Measurements from ENCODE around the gene VWA8.

Gene VWA8

DNA sequence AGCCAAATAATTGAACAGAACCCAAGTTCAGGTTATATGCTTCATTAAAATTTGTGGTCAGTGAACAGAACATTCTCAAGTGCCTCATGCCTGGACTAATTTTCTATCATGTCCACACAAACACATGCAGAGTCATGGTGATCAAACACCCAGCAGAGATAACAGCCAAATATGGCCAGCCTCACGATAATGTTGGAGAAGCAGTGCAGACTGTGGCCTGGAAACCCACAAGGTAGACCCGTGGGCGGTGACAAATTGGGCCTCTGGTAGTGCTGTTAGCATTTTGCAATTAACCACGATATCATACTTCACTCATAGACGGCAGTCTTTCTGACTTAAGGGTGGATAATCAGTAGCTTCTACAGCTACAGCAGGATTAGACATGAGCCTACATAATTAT, 35.0 kb upstream of the VWA8 start:
- no peak overlapping the region for H3K4me3 ChIP-seq (ENCODE audit: control insufficient read depth in 1 of 7, extremely low read depth in 1 of 7, insufficient read depth in 4 of 7, low read depth in 2 of 7, low read length in 6 of 7)
- CTCF ChIA-PET, result no interaction called here
- WGBS (ENCODE audit: insufficient coverage), result 5% methylated on average over 5 of the region's 5 CpGs
- no peaks in the 10 kb centered on the region for H3K36me3 ChIP-seq (ENCODE audit: control insufficient read depth in 4 of 4, insufficient read depth in 4 of 4, low read length in 3 of 4)
- DNase-seq, result peak; percentile 36 to 90 (median 80)
- peaks cover 0 to 6% (median 2%) of the 10 kb centered on the region in 4 experiments for H3K4me1 ChIP-seq (ENCODE audit: control extremely low read depth in 1 of 4, control insufficient read depth in 4 of 4, insufficient read depth in 4 of 4, low read length in 3 of 4)
- H3K9me3 ChIP-seq (ENCODE audit: control extremely low read depth in 1 of 5, control insufficient read depth in 4 of 5, insufficient read depth in 2 of 5, low read depth in 1 of 5, low read length in 4 of 5), result no peaks in the 10 kb centered on the region
- POLR2A ChIA-PET, result no interaction called here
- H3K27me3 ChIP-seq (replicated peaks in 2 of 5; ENCODE audit: control insufficient read depth in 4 of 5, insufficient read depth in 5 of 5, low read length in 4 of 5), result no peaks in the 10 kb centered on the region
- H3K27ac ChIP-seq (ENCODE audit: insufficient read depth in 1 of 2, low read depth in 1 of 2, low read length in 2 of 2, poor library complexity in 1 of 2, severe bottlenecking in 2 of 2), result no peak overlapping the region

GRCh38 chr13:41995336-41995735, 34.4 kb upstream of the VWA8 start:
- DNase-seq, result no peak
- peaks cover 0 to 6% (median 2%) of the 10 kb centered on the region in 4 experiments for H3K4me1 ChIP-seq (ENCODE audit: control extremely low read depth in 1 of 4, control insufficient read depth in 4 of 4, insufficient read depth in 4 of 4, low read length in 3 of 4)
- no peak overlapping the region for H3K27ac ChIP-seq (ENCODE audit: insufficient read depth in 1 of 2, low read depth in 1 of 2, low read length in 2 of 2, poor library complexity in 1 of 2, severe bottlenecking in 2 of 2)
- ChIA-PET CTCF (no interaction called here), POLR2A (no interaction called here)
- no peaks in the 10 kb centered on the region for H3K9me3 ChIP-seq (ENCODE audit: control extremely low read depth in 1 of 5, control insufficient read depth in 4 of 5, insufficient read depth in 2 of 5, low read depth in 1 of 5, low read length in 4 of 5)
- H3K27me3 ChIP-seq (replicated peaks in 2 of 5; ENCODE audit: control insufficient read depth in 4 of 5, insufficient read depth in 5 of 5, low read length in 4 of 5), result no peaks in the 10 kb centered on the region
- no peak overlapping the region for H3K4me3 ChIP-seq (ENCODE audit: control insufficient read depth in 1 of 7, extremely low read depth in 1 of 7, insufficient read depth in 4 of 7, low read depth in 2 of 7, low read length in 6 of 7)
- WGBS (ENCODE audit: insufficient coverage), result 95% methylated on average over 3 of the region's 4 CpGs
- H3K36me3 ChIP-seq (ENCODE audit: control insufficient read depth in 4 of 4, insufficient read depth in 4 of 4, low read length in 3 of 4), result no peaks in the 10 kb centered on the region

DNA sequence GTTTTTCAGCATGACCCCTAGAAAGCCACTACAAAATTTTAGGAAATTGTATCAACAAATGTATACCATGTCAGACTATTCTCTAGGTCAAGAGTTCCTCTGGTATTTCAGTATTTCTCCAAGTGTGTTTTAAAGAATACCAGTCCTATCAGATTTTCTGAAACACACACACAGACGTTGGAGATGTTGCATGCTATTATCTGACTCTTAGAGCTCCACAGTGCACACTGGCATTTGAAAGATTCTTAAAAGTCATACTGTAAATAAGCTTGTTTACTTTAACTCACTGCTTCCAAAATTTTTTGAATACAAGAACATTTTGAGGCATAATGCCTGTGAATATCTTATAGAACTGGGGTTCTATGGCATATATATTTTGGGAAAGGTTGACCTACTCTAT, 33.8 kb upstream of the VWA8 start:
- ChIA-PET POLR2A (no interaction called here), CTCF (no interaction called here)
- H3K27me3 ChIP-seq (replicated peaks in 2 of 5; ENCODE audit: control insufficient read depth in 4 of 5, insufficient read depth in 5 of 5, low read length in 4 of 5), result no peaks in the 10 kb centered on the region
- H3K4me3 ChIP-seq (ENCODE audit: control insufficient read depth in 1 of 7, extremely low read depth in 1 of 7, insufficient read depth in 4 of 7, low read depth in 2 of 7, low read length in 6 of 7), result no peak overlapping the region
- WGBS (ENCODE audit: insufficient coverage), result no CpG with 5 or more reads among the region's 1 CpG
- H3K9me3 ChIP-seq (ENCODE audit: control extremely low read depth in 1 of 5, control insufficient read depth in 4 of 5, insufficient read depth in 2 of 5, low read depth in 1 of 5, low read length in 4 of 5), result no peaks in the 10 kb centered on the region
- peaks cover 0 to 6% (median 2%) of the 10 kb centered on the region in 4 experiments for H3K4me1 ChIP-seq (ENCODE audit: control extremely low read depth in 1 of 4, control insufficient read depth in 4 of 4, insufficient read depth in 4 of 4, low read length in 3 of 4)
- H3K27ac ChIP-seq (ENCODE audit: insufficient read depth in 1 of 2, low read depth in 1 of 2, low read length in 2 of 2, poor library complexity in 1 of 2, severe bottlenecking in 2 of 2), result no peak overlapping the region
- DNase-seq, result no peak
- H3K36me3 ChIP-seq (ENCODE audit: control insufficient read depth in 4 of 4, insufficient read depth in 4 of 4, low read length in 3 of 4), result no peaks in the 10 kb centered on the region

DNA sequence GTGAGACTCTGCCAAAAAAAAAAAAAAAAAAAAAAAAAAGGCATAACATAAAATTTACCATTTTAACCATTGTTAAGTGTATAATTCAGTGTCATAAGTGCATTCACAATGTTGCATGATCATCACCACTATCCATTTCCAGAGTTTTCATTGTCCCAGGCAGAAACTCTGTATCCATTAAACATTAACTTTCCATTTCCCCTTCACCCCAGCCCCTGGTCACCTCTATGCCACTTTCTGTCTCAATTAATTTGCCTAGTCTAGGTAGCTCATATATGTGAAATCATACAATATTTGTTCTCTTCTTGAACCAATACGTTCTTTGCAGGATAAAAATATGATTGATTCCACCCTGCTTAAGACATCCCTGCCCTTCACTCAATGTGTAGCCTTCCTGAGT, 31.0 kb upstream of the VWA8 start:
- CTCF ChIA-PET, result no interaction called here
- peaks cover 0 to 6% (median 2%) of the 10 kb centered on the region in 4 experiments for H3K4me1 ChIP-seq (ENCODE audit: control extremely low read depth in 1 of 4, control insufficient read depth in 4 of 4, insufficient read depth in 4 of 4, low read length in 3 of 4)
- no peaks in the 10 kb centered on the region for H3K36me3 ChIP-seq (ENCODE audit: control insufficient read depth in 4 of 4, insufficient read depth in 4 of 4, low read length in 3 of 4)
- H3K27me3 ChIP-seq (replicated peaks in 2 of 5; ENCODE audit: control insufficient read depth in 4 of 5, insufficient read depth in 5 of 5, low read length in 4 of 5), result no peaks in the 10 kb centered on the region
- no peak for DNase-seq
- no peak overlapping the region for H3K4me3 ChIP-seq (ENCODE audit: control insufficient read depth in 1 of 7, extremely low read depth in 1 of 7, insufficient read depth in 4 of 7, low read depth in 2 of 7, low read length in 6 of 7)
- POLR2A ChIA-PET, result no interaction called here
- H3K9me3 ChIP-seq (ENCODE audit: control extremely low read depth in 1 of 5, control insufficient read depth in 4 of 5, insufficient read depth in 2 of 5, low read depth in 1 of 5, low read length in 4 of 5), result no peaks in the 10 kb centered on the region
- H3K27ac ChIP-seq (ENCODE audit: insufficient read depth in 1 of 2, low read depth in 1 of 2, low read length in 2 of 2, poor library complexity in 1 of 2, severe bottlenecking in 2 of 2), result no peak overlapping the region
- 100% methylated on average over 1 of the region's 1 CpG for WGBS (ENCODE audit: insufficient coverage)

GRCh38 chr13:41988244-41988643, 27.3 kb upstream of the VWA8 start:
- ChIA-PET POLR2A (no interaction called here), CTCF (no interaction called here)
- no peaks in the 10 kb centered on the region for H3K9me3 ChIP-seq (ENCODE audit: control extremely low read depth in 1 of 5, control insufficient read depth in 4 of 5, insufficient read depth in 2 of 5, low read depth in 1 of 5, low read length in 4 of 5)
- H3K4me3 ChIP-seq (ENCODE audit: control insufficient read depth in 1 of 7, extremely low read depth in 1 of 7, insufficient read depth in 4 of 7, low read depth in 2 of 7, low read length in 6 of 7), result no peak overlapping the region
- H3K27me3 ChIP-seq (replicated peaks in 2 of 5; ENCODE audit: control insufficient read depth in 4 of 5, insufficient read depth in 5 of 5, low read length in 4 of 5), result no peaks in the 10 kb centered on the region
- H3K36me3 ChIP-seq (ENCODE audit: control insufficient read depth in 4 of 4, insufficient read depth in 4 of 4, low read length in 3 of 4), result no peaks in the 10 kb centered on the region
- peaks cover 0 to 3% (median 0%) of the 10 kb centered on the region in 4 experiments for H3K4me1 ChIP-seq (ENCODE audit: control extremely low read depth in 1 of 4, control insufficient read depth in 4 of 4, insufficient read depth in 4 of 4, low read length in 3 of 4)
- no peak overlapping the region for H3K27ac ChIP-seq (ENCODE audit: insufficient read depth in 1 of 2, low read depth in 1 of 2, low read length in 2 of 2, poor library complexity in 1 of 2, severe bottlenecking in 2 of 2)
- DNase-seq, result no peak

GRCh38 chr13:41985788-41986508, 25.0 kb upstream of the VWA8 start:
- POLR2A ChIA-PET, result no interaction called here
- Histone ChIP-seq H3K9me3 (ENCODE audit: control extremely low read depth in 1 of 5, control insufficient read depth in 4 of 5, insufficient read depth in 2 of 5, low read depth in 1 of 5, low read length in 4 of 5) (peaks cover 0 to 1% (median 0%) of the 10 kb centered on the region in 5 experiments), H3K36me3 (ENCODE audit: control insufficient read depth in 4 of 4, insufficient read depth in 4 of 4, low read length in 3 of 4) (no peaks in the 10 kb centered on the region), H3K27ac (ENCODE audit: insufficient read depth in 1 of 2, low read depth in 1 of 2, low read length in 2 of 2, poor library complexity in 1 of 2, severe bottlenecking in 2 of 2) (no peak overlapping the region), H3K4me1 (ENCODE audit: control extremely low read depth in 1 of 4, control insufficient read depth in 4 of 4, insufficient read depth in 4 of 4, low read length in 3 of 4) (peaks cover 0 to 3% (median 0%) of the 10 kb centered on the region in 4 experiments), H3K4me3 (ENCODE audit: control insufficient read depth in 1 of 7, extremely low read depth in 1 of 7, insufficient read depth in 4 of 7, low read depth in 2 of 7, low read length in 6 of 7) (no peak overlapping the region), H3K27me3 (replicated peaks in 2 of 5; ENCODE audit: control insufficient read depth in 4 of 5, insufficient read depth in 5 of 5, low read length in 4 of 5) (no peaks in the 10 kb centered on the region)
- WGBS (ENCODE audit: insufficient coverage), result 94% methylated on average over 1 of the region's 2 CpGs
- peak in 2 of 3 donors; percentile 34 for DNase-seq
- CTCF ChIA-PET, result no interaction called here

- Histone ChIP-seq H3K9me3 (ENCODE audit: control extremely low read depth in 1 of 5, control insufficient read depth in 4 of 5, insufficient read depth in 2 of 5, low read depth in 1 of 5, low read length in 4 of 5) (peaks cover 0 to 1% (median 0%) of the 10 kb centered on the region in 5 experiments), H3K27me3 (replicated peaks in 2 of 5; ENCODE audit: control insufficient read depth in 4 of 5, insufficient read depth in 5 of 5, low read length in 4 of 5) (no peaks in the 10 kb centered on the region), H3K36me3 (ENCODE audit: control insufficient read depth in 4 of 4, insufficient read depth in 4 of 4, low read length in 3 of 4) (no peaks in the 10 kb centered on the region), H3K4me3 (ENCODE audit: control insufficient read depth in 1 of 7, extremely low read depth in 1 of 7, insufficient read depth in 4 of 7, low read depth in 2 of 7, low read length in 6 of 7) (no peak overlapping the region), H3K27ac (ENCODE audit: insufficient read depth in 1 of 2, low read depth in 1 of 2, low read length in 2 of 2, poor library complexity in 1 of 2, severe bottlenecking in 2 of 2) (no peak overlapping the region), H3K4me1 (ENCODE audit: control extremely low read depth in 1 of 4, control insufficient read depth in 4 of 4, insufficient read depth in 4 of 4, low read length in 3 of 4) (peaks cover 0 to 5% (median 1%) of the 10 kb centered on the region in 4 experiments)
- no peak for DNase-seq
- no CpG with 5 or more reads among the region's 4 CpGs for WGBS (ENCODE audit: insufficient coverage)
- POLR2A ChIA-PET, result no interaction called here
- CTCF ChIA-PET, result no interaction called here
Measured at GRCh38 chr13:41981951-41982715, 21.2 kb upstream of the VWA8 start.

Data from common myeloid progenitor, CD34-positive (primary cell).